GM21515 (cell line): ENCODE results near the gene GLRX.

Experiments
- ATAC-seq: cut with Tn5 transposase; IDR thresholded peaks from one replicate; pipeline ENCODE4 v1.9.1; 2021; ENCODE audit not compliant: unreplicated experiment

The GLRX gene

GRCh38 chr5:95822542-95823181 lies at the start of gene GLRX:
GLRX (minus strand) TSS chr5:95822726; CDS start chr5:95822662, 64 bp downstream.
- peak; percentile 45 for ATAC-seq

- ATAC-seq, result no peak
Observed at GRCh38 chr5:95871146-95871806, 48.8 kb upstream of the GLRX start.

GRCh38 chr5:95870105-95870672 lies 47.7 kb upstream of the GLRX start:
- ATAC-seq, result peak; percentile 71

DNA sequence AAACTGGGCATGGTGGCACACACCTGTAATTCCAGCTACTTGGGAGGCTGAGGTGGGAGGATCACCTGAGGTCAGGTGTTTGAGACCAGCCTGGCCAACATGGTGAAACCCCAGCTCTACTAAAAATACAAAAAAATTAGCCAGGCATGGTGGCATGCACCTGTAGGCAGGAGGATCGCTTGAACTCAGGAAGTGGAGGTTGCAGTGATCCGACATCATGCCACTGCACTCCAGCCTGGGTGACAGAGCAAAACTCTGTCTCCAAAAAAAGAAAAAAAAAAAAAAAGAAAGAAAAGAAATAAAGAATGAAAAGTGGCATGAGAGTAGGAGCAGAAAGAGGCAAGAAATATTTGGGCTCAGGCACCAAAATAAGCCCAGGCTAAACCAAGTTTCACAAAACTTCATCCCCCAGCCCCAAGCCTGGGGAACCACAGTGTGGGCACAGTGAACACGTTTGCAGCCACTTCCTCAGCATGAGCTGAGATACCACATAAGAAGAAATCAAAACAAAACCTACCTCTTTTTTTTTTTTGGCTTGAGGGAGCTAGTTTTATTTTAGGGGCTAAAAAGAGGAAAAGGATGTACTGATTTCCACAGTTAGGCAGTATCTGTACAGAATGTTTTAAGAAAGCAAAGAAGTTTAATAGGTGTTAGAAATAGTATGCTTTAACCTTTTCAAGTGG lies 46.8 kb upstream of the GLRX start:
- ATAC-seq, result peak; percentile 39

DNA sequence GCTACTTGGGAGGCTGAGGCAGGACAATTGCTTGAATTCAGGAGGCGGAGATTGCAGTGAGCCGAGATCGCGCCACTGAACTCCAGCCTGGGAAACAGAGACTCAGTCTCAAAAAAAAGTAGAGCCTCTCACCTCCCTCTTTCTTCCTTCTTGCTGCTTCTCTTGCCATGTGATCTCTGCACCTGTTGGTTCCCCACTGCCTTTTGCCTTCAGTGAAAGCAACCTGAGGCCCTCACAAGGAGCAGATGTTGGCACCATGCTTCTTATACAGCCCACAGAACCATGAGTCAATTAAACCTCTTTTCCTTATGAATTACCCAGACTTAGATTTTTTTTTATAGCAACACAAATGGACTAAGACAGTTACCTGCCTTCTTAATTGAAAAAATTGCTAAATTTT lies 45.6 kb upstream of the GLRX start:
- no peak for ATAC-seq

GRCh38 chr5:95866435-95867040 lies 44.0 kb upstream of the GLRX start:
- no peak for ATAC-seq

DNA sequence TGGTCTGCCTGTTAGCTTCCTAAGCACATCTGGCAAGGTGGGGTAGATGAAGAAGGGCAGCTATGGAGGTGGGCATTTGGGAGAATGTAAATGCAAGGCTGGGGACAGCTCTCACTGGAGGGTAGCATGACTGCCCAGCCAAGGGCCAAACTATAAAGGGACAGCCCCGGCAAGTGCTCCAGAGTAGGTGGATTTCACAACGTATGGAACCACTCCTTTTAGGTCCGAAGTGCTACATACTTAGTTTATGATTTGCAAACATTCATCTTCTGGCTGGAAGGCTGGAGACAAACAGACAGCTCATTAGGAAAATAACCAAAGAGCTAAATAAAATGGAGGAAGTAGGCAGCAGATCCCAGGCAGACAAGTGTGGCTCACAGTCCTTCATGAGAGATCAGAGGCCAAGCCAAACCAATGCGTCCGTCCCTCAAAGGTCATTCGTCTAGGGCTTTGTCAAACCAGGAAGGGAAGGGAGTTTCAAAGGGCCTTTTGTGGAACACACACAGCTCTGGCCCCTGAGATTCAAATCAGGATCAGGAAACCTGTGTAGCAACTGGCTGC lies 42.5 kb upstream of the GLRX start:
- no peak for ATAC-seq

DNA sequence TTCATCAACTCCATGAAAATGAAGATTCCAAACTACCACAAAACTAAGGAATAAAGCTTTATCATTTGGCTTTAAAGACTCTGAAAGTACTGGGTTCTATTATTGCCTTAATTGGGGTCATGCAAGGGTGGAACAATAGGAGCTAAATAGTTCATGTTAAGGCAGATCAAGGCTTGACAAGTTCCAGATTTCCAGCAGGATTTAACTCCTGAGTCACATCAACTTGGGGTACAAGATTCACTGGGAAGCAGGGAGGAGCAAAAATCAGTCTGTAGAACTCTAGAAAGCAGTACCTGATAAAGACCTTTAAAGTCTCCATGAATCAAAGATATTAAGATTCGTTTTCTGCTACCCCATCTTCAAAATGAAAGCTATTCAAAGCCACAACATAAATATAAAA lies 41.9 kb upstream of the GLRX start:
- ATAC-seq, result no peak

- no peak for ATAC-seq
Observed at GRCh38 chr5:95863383-95863757, 40.8 kb upstream of the GLRX start.

DNA sequence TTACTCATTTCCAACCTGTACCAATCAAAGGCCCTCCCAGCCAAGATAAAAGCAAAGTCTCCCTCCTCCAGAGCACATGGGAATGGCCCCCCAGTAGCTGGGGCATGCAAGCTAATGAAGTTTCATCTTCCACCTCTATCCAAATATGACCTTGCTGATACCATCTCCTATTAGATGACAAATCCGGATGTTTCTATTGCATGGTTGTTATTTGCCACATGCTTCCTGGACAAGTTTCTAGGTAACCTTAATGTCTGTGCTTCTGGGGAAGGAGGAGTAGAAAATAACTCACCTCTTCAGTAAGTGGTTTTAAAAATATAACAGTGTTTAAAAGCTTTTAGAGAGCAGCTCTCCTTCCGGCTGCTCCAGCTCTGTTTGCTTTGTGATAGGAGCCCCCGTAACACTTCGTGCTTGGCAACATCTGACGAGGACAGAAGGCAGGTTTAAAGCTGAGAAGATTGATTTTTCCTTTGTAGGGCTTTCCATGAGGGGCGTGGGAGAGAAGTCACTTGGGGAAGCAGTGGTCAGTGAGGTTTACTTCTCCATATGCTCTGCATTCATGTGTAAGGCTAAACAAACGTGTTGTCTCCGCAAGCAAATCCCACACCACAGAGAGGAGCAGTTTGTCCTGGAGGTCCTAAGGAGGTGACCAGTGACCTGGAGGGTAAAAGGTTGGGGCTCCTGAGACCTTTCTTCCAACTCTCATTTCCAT lies 40.3 kb upstream of the GLRX start:
- no peak for ATAC-seq

GRCh38 chr5:95861864-95862561 lies 39.5 kb upstream of the GLRX start:
- no peak for ATAC-seq

DNA sequence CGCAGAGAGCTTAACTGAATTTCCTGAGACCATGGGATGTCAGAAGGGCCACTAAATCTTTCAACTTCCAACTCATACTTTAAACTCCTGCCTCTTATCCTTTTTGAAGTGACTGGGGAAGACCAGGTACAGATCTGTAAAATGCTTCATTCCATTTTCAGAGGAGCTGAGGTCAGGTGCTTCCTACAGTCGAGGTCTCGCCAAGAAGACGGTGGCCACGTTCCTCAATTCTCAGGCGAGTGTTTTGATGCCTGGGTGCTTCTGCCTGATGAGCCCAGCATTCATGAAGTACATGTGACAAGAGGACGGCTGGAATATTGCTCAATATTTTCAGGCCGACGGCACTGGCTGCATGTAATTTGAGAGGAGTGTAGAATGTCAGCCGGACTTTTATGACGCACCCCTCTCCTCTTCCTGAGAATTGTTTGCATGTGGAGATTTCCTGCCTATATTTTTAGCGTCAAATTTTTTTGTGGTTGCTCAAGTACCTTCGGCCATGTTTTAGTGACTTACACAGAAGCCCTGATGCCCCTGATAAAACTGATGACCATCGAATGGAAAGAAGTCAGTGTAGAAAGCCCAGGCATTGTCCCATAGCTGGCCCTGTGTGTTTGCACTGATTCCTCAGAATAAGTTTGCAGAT lies 38.8 kb upstream of the GLRX start:
- no peak for ATAC-seq

DNA sequence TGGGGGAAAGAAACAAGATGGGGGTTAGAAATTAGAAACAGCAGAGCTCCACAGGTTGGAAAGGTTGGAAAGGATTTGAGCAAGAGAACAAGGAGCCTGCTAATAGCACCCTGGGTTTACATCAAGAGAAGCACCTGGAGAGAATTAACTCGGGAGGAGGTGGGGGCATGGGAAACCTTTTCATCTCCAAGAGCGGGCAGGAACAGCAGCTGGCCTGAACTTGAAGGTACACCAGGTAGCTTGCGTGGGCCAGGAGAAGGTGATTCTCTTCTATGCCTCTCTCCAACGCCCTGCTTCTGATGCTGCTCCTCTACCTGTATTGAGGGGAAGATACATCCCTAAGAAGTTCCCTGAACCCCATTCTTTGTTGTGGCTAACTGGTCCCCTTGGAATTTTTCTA lies 37.1 kb upstream of the GLRX start:
- ATAC-seq, result no peak

DNA sequence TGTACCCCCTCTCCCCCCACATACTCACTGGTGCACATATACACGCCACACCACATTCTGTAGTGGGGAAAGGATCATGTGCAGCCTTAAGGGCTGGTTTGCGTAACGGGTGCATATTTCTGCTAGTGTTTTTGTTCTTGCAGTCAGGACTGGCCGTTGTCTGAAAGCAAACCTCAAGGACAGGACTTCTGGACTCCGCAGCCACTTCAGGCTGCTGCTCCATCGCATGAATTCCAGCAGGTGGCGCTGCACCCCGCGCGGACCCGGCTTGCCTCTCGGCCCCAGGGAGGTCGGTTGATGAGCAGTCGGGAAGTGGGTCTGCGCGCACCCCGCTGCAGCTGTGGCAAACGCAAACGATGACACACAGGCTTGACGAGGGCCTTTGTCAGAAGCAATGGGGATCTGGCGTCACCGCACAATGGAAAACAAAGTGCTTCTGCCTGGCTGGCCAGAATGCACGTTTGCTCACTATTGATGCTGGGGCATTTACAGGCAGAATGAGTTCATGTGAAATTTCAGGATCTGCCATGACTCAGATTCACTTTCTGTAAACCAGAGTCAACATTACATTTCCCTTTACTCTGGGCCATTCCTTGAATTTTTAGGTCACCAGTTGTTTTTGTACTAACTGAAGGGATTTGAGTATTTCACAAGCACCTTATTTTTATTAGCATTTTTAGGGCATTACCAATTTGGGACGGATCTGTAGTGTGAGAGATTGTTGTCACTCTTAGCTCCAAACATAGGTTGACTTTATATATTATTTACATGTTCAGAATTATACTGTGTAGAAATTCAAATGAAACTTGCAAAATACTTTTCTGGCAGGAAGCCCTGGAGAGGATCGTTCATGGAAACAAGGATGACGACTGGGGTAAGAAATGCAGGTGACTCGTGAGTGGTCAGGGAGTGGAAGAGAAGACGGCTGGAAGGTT lies 36.4 kb upstream of the GLRX start:
- ATAC-seq, result peak; percentile 91

DNA sequence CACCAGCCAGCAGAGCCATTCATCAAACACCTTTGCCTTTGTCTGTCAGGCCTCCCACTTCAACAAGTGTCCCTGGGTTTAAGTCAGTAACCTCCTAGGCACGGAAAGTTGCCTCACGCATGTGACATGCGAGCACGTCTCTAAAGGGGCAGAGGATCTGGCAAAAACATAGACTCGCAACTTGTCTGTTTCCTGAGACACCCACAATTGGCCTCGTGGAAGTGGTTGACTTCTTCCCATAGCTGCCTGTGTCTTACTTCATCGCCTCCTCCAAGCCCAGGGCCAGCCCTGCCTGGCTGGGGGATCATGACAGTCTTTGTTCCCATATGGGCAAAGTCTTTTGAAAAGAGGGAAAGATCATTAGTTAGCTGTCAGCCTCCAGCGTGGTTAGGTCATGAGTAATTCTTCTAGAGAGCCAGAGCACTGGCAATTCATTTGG lies 35.5 kb upstream of the GLRX start:
- no peak for ATAC-seq

DNA sequence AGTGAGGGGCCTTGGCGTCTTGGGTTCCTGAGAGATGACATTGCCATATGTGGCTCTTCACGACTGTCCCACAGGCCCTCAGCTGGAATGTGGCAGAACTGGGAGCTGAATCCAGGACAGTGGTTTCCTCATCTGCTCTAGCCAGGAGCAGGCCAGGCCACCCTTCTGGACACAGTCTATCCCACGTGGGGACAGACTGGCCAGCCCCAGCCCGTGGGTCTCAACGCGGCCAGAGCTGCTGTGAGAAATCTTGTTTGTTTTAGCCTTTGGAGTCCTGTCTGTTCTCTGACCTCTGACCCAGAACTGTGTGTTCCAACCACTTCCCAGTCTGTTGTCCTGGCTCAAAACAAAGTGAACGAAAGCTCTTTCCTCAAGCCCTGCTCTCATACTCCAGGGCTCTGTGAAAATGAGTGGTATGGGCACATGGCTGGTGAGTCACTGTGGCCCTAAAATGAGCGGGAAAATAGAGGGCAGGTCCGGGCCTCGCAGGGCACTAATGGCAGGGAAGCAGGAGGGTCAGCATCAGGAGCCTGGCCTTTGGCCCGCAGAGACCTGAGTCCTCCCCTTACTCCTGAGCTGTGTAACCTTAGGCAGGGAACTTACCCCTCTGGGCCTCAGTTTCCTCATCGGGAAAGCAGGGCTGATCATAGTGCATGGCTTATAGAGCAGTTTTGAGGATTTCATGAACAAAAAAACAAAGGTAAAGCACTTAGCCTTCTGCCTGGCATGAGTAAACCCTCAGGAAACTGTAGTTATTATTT lies 34.8 kb upstream of the GLRX start:
- ATAC-seq, result no peak

GRCh38 chr5:95856501-95856981 lies 34.0 kb upstream of the GLRX start:
- no peak for ATAC-seq

- no peak for ATAC-seq
Observed at GRCh38 chr5:95853490-95853889, 31.0 kb upstream of the GLRX start.
